MM.1S (cell line): ENCODE measurements around the gene CNTNAP2.

ENCODE experiments used
- EZH2 ChIP-seq: fragments of 300-600 bp; sonication (generic); optimal IDR thresholded peaks from 2 replicates; pipeline ENCODE3; 2017; ENCODE audit warnings: low read depth, mild to moderate bottlenecking, antibody characterized with exemption, low read length, mixed read lengths
- EZH2phosphoT487 ChIP-seq: fragments of 300-600 bp; sonication (generic); IDR thresholded peaks from 2 replicates; pipeline ENCODE4 v1.6.1; 2018; ENCODE audit warnings: antibody characterized with exemption, low read length
- TF ChIP-seq, protein P1 (sequence below): fragments of 300-600 bp; sonication (generic); IDR thresholded peaks from 2 replicates; pipeline ENCODE4 v1.5.1; 2016; ENCODE audit warnings: antibody characterized with exemption, low read length, mixed read lengths

DNA sequence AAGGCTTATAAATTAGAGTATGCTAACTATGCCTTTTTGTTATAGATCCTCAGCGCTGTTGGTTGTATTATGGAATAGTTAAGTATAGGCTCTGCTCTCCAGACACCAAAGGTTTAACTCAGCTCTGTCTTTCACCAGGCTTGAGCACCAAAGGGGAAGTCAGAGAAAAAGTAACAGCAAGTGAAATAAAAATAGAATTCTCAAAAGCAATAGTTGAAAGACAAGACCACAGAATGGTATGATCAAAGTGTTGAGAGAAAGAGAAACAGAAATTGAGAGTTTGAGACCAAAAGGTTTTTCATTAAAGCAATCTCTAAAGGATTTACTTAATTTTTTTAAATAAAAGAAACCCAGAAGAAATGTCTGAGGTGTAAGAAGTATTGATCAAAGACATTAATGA lies 1944.1 kb downstream of the CNTNAP2 start:
- TF ChIP-seq, protein P1, sequence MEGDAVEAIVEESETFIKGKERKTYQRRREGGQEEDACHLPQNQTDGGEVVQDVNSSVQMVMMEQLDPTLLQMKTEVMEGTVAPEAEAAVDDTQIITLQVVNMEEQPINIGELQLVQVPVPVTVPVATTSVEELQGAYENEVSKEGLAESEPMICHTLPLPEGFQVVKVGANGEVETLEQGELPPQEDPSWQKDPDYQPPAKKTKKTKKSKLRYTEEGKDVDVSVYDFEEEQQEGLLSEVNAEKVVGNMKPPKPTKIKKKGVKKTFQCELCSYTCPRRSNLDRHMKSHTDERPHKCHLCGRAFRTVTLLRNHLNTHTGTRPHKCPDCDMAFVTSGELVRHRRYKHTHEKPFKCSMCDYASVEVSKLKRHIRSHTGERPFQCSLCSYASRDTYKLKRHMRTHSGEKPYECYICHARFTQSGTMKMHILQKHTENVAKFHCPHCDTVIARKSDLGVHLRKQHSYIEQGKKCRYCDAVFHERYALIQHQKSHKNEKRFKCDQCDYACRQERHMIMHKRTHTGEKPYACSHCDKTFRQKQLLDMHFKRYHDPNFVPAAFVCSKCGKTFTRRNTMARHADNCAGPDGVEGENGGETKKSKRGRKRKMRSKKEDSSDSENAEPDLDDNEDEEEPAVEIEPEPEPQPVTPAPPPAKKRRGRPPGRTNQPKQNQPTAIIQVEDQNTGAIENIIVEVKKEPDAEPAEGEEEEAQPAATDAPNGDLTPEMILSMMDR, result no peak
- TF ChIP-seq EZH2 (no peak), EZH2phosphoT487 (no peak)
